GM21367 (cell line): ENCODE results near the gene PKD1L1.
"Not testable (repeated sequence)": the region's sequence is repeated elsewhere in the genome, so short reads cannot be mapped to it uniquely, and the experiment has no call there.

Experiments
- ATAC-seq: cut with Tn5 transposase; IDR thresholded peaks from one replicate; pipeline ENCODE4 v1.9.1; 2021; ENCODE audit not compliant: unreplicated experiment

PKD1L1 gene

GRCh38 chr7:47965456-47965855 is 17.2 kb upstream of the PKD1L1 start:
- no peak for ATAC-seq

GRCh38 chr7:47962262-47962661 is 14.0 kb upstream of the PKD1L1 start:
- ATAC-seq: no peak

GRCh38 chr7:47957156-47957555 is 8.9 kb upstream of the PKD1L1 start:
- no peak for ATAC-seq

GRCh38 chr7:47956220-47956619 is 8.0 kb upstream of the PKD1L1 start:
- ATAC-seq: no peak

GRCh38 chr7:47954231-47954911 is 6.1 kb upstream of the PKD1L1 start:
- no peak for ATAC-seq

GRCh38 chr7:47953822-47954221 is 5.6 kb upstream of the PKD1L1 start:
- no peak for ATAC-seq

GRCh38 chr7:47952224-47952623 is 4.0 kb upstream of the PKD1L1 start:
- no peak for ATAC-seq

- no peak for ATAC-seq
Observed at GRCh38 chr7:47951374-47951773, 3.1 kb upstream of the PKD1L1 start.

GRCh38 chr7:47950714-47951113 is 2.4 kb upstream of the PKD1L1 start:
- ATAC-seq: no peak

- no peak for ATAC-seq
Observed at GRCh38 chr7:47949703-47950102, 1.4 kb upstream of the PKD1L1 start.

GRCh38 chr7:47947355-47947749 is 914 bp downstream of the PKD1L1 start:
- no peak for ATAC-seq

GRCh38 chr7:47946581-47947354 is 1.5 kb downstream of the PKD1L1 start:
- no peak for ATAC-seq

- ATAC-seq: no peak
Observed at GRCh38 chr7:47945261-47946015, 2.8 kb downstream of the PKD1L1 start.

- ATAC-seq: no peak
Observed at GRCh38 chr7:47944536-47945260, 3.6 kb downstream of the PKD1L1 start.

- no peak for ATAC-seq
Observed at GRCh38 chr7:47943676-47944474, 4.4 kb downstream of the PKD1L1 start.

GRCh38 chr7:47942651-47943050 is 5.6 kb downstream of the PKD1L1 start:
- not testable (repeated sequence) for ATAC-seq

GRCh38 chr7:47942132-47942531 is 6.1 kb downstream of the PKD1L1 start:
- no peak for ATAC-seq

GRCh38 chr7:47941136-47941844 is 7.0 kb downstream of the PKD1L1 start:
- ATAC-seq: no peak

- ATAC-seq: no peak
Observed at GRCh38 chr7:47940088-47941013, 7.9 kb downstream of the PKD1L1 start.
